Keratinocyte (primary cell): ENCODE results near the gene CALM1. TPM values are rescaled to one million over a fixed set of nuclear protein-coding genes. Genes with fewer than 3 reads are reported as not detected.

ENCODE experiments used
- DNase-seq: peaks from one replicate; pipeline ENCODE4 v3.0.0-alpha.2; 2011; ENCODE audit warnings: low read depth, missing footprints, low spot score
- FAIRE-seq: peaks from 2 replicates; lab custom pipeline; 2011; peaks lifted over from hg19 to GRCh38; lab: Jason Lieb, UNC
- H2AFZ ChIP-seq: 2 replicates; pipeline ENCODE4 v1.6.0; 2012; ENCODE audit warnings: low read length, control low read depth, inconsistent platforms; ENCODE audit not compliant: control insufficient read depth
- H3K27ac ChIP-seq: 2 replicates; pipeline ENCODE4 v1.5.1; 2011; ENCODE audit warnings: low read length; ENCODE audit not compliant: control insufficient read depth, insufficient read depth
- H3K27me3 ChIP-seq: 3 replicates; pipeline ENCODE4 v1.6.0; 2011; ENCODE audit warnings: low read length; ENCODE audit not compliant: control insufficient read depth, insufficient read depth; ENCODE audit errors: extremely low read depth
- H3K36me3 ChIP-seq, 2 experiments: 2 replicates in 1 of 2; 3 replicates in 1 of 2; pipeline ENCODE4 v1.5.1; 2011; ENCODE audit warnings: low read length in 2 of 2, mild to moderate bottlenecking in 1 of 2; ENCODE audit not compliant: control insufficient read depth in 2 of 2, insufficient read depth in 2 of 2; ENCODE audit errors: extremely low read depth in 1 of 2
- H3K4me1 ChIP-seq: 3 replicates; pipeline ENCODE4 v1.5.1; 2011; ENCODE audit warnings: low read length; ENCODE audit not compliant: control insufficient read depth, insufficient read depth; ENCODE audit errors: extremely low read depth
- H3K4me2 ChIP-seq: 3 replicates; pipeline ENCODE4 v1.6.0; 2011; ENCODE audit warnings: low read depth, low read length; ENCODE audit not compliant: control insufficient read depth, insufficient read depth; ENCODE audit errors: extremely low read depth
- H3K4me3 ChIP-seq, 3 experiments: fragments of 200-600 bp in 1 of 3; sonication (generic) in 1 of 3; 2 replicates in 2 of 3; 3 replicates in 1 of 3; pipeline ENCODE4 v1.5.1; 2011 to 2016; ENCODE audit warnings: low read length in 3 of 3, mild to moderate bottlenecking in 3 of 3, control low read depth in 2 of 3, inconsistent platforms in 1 of 3, low read depth in 1 of 3, mixed read lengths in 1 of 3, mixed run types in 1 of 3, moderate library complexity in 1 of 3; ENCODE audit not compliant: control insufficient read depth in 2 of 3, insufficient read depth in 2 of 3; ENCODE audit errors: extremely low read depth in 1 of 3
- H3K79me2 ChIP-seq: 2 replicates; pipeline ENCODE4 v1.6.0; 2012; ENCODE audit warnings: low read length; ENCODE audit not compliant: control insufficient read depth, insufficient read depth
- H3K9ac ChIP-seq: 3 replicates; pipeline ENCODE4 v1.6.0; 2011; ENCODE audit warnings: low read length; ENCODE audit not compliant: control insufficient read depth, insufficient read depth; ENCODE audit errors: extremely low read depth
- H3K9me1 ChIP-seq: 3 replicates; pipeline ENCODE4 v1.6.0; 2011; ENCODE audit warnings: low read length; ENCODE audit not compliant: control insufficient read depth, insufficient read depth; ENCODE audit errors: extremely low read depth
- H3K9me3 ChIP-seq: 2 replicates; pipeline ENCODE4 v1.5.1; 2012; ENCODE audit warnings: low read depth, low read length; ENCODE audit not compliant: control insufficient read depth
- H4K20me1 ChIP-seq: 3 replicates; pipeline ENCODE4 v1.6.0; 2011; ENCODE audit warnings: low read length; ENCODE audit not compliant: control insufficient read depth, insufficient read depth; ENCODE audit errors: extremely low read depth
- EZH2 ChIP-seq: IDR thresholded peaks from one replicate; pipeline ENCODE4 v1.6.1; 2012; ENCODE audit warnings: inconsistent platforms, mild to moderate bottlenecking, low read length, moderate library complexity
- dilution Hi-C: fragments of 300-500 bp; cut with MboI; formaldehyde crosslinking; loops from one replicate; pipeline ENCODE4 v1.7.0; 2020; ENCODE audit warnings: low sequenced_read_pairs; ENCODE audit not compliant: extremely low pct_ligation_motif_present
- polyA plus RNA-seq, 5 experiments: library from polyadenylated mRNA; depleted of rRNA in 3 of 5; stranded (reverse) in 3 of 5; stranded (forward) in 1 of 5; unstranded in 1 of 5; fragments of >200 nt; gene quantifications; 1 replicate in 1 of 5; 2 replicates in 3 of 5; 3 replicates in 1 of 5; pipeline versions ENCODE4 v1.2.1 to v1.2.3, GENCODE V29; 2011 to 2012; ENCODE audit warnings: missing spikeins in 2 of 5, low read depth in 1 of 5, low replicate concordance in 1 of 5
- TF ChIP-seq, protein P1 (sequence below), 3 experiments: IDR thresholded peaks in 1 of 3; conservative IDR thresholded peaks in 1 of 3; optimal IDR thresholded peaks in 1 of 3; 2 replicates in 2 of 3; 3 replicates in 1 of 3; pipeline versions ENCODE3 to v1.5.1; 2011; ENCODE audit warnings: low read length in 3 of 3, mild to moderate bottlenecking in 3 of 3, moderate library complexity in 2 of 3, control low read depth in 1 of 3, inconsistent platforms in 1 of 3; ENCODE audit not compliant: insufficient read depth in 2 of 3; ENCODE audit errors: extremely low read depth in 1 of 3

Gene CALM1
- polyA plus RNA-seq, 1 donor (not counting 4 experiments of a cell fraction or from before 2014, with no cell fraction given) = 575 TPM

- H3K9me1 ChIP-seq = no peaks in the 10 kb centered on the region
- dilution Hi-C loops = no loop called here
- no peaks in the 10 kb centered on the region for H3K9me3 ChIP-seq
- no peak overlapping the region for H3K4me2 ChIP-seq
- no peak for FAIRE-seq
- no peak overlapping the region for H3K9ac ChIP-seq
- no peak overlapping the region for H2AFZ ChIP-seq
- no peak for DNase-seq
- TF ChIP-seq, protein P1, sequence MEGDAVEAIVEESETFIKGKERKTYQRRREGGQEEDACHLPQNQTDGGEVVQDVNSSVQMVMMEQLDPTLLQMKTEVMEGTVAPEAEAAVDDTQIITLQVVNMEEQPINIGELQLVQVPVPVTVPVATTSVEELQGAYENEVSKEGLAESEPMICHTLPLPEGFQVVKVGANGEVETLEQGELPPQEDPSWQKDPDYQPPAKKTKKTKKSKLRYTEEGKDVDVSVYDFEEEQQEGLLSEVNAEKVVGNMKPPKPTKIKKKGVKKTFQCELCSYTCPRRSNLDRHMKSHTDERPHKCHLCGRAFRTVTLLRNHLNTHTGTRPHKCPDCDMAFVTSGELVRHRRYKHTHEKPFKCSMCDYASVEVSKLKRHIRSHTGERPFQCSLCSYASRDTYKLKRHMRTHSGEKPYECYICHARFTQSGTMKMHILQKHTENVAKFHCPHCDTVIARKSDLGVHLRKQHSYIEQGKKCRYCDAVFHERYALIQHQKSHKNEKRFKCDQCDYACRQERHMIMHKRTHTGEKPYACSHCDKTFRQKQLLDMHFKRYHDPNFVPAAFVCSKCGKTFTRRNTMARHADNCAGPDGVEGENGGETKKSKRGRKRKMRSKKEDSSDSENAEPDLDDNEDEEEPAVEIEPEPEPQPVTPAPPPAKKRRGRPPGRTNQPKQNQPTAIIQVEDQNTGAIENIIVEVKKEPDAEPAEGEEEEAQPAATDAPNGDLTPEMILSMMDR (optimal IDR thresholded peaks at IDR 0.05 in 1 of 3, IDR thresholded peaks at IDR 0.05 in 1 of 3, conservative IDR thresholded peaks at IDR 0.05 in 1 of 3; ENCODE audit: extremely low read depth in 1 of 3, insufficient read depth in 2 of 3, low read length in 3 of 3) = no peak
- H3K27ac ChIP-seq = no peak overlapping the region
- no peak overlapping the region for H3K4me3 ChIP-seq
- H3K79me2 ChIP-seq = no peaks in the 10 kb centered on the region
- H4K20me1 ChIP-seq = no peaks in the 10 kb centered on the region
- H3K4me1 ChIP-seq = peaks cover 16% of the 10 kb centered on the region
- H3K36me3 ChIP-seq = no peaks in the 10 kb centered on the region
- H3K27me3 ChIP-seq = no peaks in the 10 kb centered on the region
Measured at GRCh38 chr14:90416720-90417119, 19.9 kb downstream of the CALM1 start.

- FAIRE-seq (no peak), DNase-seq (no peak)
- dilution Hi-C loops = no loop called here
- no peak overlapping the region for H3K9ac ChIP-seq
- no peaks in the 10 kb centered on the region for H3K79me2 ChIP-seq
- no peak overlapping the region for H3K4me3 ChIP-seq
- H2AFZ ChIP-seq = no peak overlapping the region
- H3K9me3 ChIP-seq = no peaks in the 10 kb centered on the region
- no peaks in the 10 kb centered on the region for H4K20me1 ChIP-seq
- no peaks in the 10 kb centered on the region for H3K36me3 ChIP-seq
- no peak for TF ChIP-seq EZH2
- TF ChIP-seq, protein P1 (optimal IDR thresholded peaks at IDR 0.05 in 1 of 3, IDR thresholded peaks at IDR 0.05 in 1 of 3, conservative IDR thresholded peaks at IDR 0.05 in 1 of 3; ENCODE audit: extremely low read depth in 1 of 3, insufficient read depth in 2 of 3, low read length in 3 of 3) = no peak
- peaks cover 16% of the 10 kb centered on the region for H3K4me1 ChIP-seq
- H3K4me2 ChIP-seq = no peak overlapping the region
- H3K27me3 ChIP-seq = no peaks in the 10 kb centered on the region
- H3K9me1 ChIP-seq = no peaks in the 10 kb centered on the region
- H3K27ac ChIP-seq = no peak overlapping the region
Measured at GRCh38 chr14:90418053-90418452, 21.2 kb downstream of the CALM1 start.
